Astrocyte of the spinal cord (primary cell): ENCODE results near the gene CFAP58.

Experiments used
- DNase-seq: peaks from one replicate; pipeline ENCODE4 v3.0.0; 2011; ENCODE audit warnings: low read depth, low spot score
- H3K4me3 ChIP-seq: 2 replicates; pipeline ENCODE4 v1.5.1; 2011; ENCODE audit warnings: low read depth, mild to moderate bottlenecking, low read length, moderate library complexity
- in situ Hi-C: cut with HindIII; loops from 2 replicates; pipeline ENCODE4 v1.10.0; 2017; ENCODE audit warnings: low sequenced_read_pairs
- TF ChIP-seq, protein P1 (sequence below): IDR thresholded peaks from 2 replicates; pipeline ENCODE4 v1.5.1; 2012; ENCODE audit warnings: low read depth, mild to moderate bottlenecking, low read length, inconsistent platforms

CFAP58 gene

DNA sequence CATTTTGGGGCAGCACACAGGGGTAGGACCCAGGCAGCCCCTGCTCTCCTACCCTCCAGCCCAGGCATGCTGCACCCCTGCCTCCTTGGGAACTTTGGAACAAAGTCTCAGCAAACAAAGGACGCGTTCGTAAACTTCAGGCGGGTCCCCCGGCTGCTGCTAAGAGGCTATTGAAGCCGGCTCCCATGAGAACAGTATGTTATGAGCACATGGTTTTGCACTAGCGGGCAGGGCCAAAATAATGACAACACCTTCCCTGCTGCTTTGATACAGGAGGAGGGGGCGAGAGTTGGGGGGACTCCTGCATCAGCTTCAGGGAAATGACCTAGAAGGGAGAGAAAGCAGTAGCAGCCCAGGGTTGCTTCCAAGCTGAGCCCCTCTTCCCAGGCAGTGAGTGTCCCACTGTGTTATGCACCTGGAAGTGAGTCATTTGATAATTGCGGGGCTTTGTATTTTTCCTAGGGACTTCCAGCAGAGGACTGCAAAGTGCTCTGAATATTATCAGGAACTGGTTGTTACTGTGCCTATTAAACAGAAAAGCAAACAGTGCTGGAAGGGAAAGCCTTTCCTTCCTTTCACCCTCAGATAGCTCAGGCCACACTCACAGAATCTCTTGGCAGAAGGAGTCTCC is 22.3 kb upstream of the CFAP58 start:
- TF ChIP-seq, protein P1, sequence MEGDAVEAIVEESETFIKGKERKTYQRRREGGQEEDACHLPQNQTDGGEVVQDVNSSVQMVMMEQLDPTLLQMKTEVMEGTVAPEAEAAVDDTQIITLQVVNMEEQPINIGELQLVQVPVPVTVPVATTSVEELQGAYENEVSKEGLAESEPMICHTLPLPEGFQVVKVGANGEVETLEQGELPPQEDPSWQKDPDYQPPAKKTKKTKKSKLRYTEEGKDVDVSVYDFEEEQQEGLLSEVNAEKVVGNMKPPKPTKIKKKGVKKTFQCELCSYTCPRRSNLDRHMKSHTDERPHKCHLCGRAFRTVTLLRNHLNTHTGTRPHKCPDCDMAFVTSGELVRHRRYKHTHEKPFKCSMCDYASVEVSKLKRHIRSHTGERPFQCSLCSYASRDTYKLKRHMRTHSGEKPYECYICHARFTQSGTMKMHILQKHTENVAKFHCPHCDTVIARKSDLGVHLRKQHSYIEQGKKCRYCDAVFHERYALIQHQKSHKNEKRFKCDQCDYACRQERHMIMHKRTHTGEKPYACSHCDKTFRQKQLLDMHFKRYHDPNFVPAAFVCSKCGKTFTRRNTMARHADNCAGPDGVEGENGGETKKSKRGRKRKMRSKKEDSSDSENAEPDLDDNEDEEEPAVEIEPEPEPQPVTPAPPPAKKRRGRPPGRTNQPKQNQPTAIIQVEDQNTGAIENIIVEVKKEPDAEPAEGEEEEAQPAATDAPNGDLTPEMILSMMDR: no peak
- in situ Hi-C loops: no loop called here
- peak; percentile 91 for DNase-seq
- H3K4me3 ChIP-seq: no peak overlapping the region

DNA sequence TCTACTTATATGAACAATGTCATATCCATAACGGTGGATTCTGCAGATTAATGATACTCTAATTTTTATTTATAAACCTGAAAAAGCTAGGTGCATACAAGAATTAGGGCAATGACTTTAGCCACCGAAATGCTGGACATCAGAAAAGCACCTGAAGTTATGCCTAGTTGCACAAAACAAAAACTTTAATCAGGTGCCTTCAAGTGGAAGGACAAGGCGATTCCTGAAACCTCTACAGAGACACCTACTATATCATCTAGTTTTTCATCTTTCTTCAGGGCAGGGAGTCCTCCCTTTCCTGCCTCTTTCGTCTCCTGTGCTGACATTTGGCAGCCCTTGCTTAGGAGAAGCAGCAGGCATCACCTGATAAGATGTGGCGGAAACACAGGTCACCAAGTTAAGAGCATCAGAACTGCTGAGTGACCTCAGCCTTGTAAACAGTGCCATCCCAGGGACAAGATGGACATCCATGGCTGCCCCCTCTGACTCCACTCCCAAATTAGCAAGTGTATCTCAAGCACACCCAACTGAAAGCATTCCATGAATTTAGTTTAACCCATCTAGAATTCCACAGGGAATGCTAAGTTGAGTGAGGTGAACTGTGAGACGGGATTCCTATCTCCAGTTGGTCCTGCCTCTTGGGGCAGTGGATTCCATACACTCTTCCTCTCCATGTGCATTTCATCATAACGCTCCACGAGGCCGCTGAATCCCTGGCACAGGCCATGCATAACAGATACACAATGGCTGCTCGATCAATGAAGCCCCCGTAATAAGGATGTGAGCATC is 21.2 kb upstream of the CFAP58 start:
- in situ Hi-C loops: no loop called here
- peak; percentile 30 for DNase-seq
- TF ChIP-seq, protein P1: no peak
- no peak overlapping the region for H3K4me3 ChIP-seq

DNA sequence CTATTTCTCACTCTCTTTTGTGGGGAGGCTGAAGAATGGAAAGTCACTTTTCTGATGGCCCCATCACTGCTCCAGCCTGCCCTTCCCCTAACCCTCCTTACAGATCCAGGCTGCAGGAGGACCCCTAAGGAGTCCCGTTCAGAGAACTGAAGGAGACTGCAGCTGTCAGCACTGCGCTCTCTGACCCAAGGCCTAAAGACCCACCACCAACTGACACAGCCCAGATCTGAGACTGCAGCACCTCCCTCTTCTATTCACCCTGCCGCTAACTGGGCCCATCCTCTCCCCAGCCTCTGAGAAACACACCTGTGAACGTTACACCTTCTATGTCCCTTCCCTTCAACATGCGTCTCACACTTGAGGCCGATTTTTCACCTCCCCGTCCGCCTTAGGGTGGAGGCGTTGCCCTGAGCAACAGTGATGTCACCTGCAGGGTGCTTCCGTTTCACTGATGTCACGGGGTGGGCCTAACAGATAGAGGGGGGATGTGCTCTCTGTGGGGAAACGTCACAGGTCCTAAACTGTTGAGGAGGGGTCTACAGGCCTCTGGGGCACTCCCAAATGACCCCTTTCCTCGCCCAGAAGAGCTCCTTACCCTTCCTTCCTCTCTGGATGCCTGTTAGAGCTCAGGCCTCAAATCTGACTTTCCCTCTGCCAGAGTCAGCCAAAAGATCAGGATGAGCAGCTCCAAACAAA is 20.5 kb upstream of the CFAP58 start:
- no peak overlapping the region for H3K4me3 ChIP-seq
- in situ Hi-C loops: no loop called here
- DNase-seq: peak; percentile 43
- TF ChIP-seq, protein P1: no peak

DNA sequence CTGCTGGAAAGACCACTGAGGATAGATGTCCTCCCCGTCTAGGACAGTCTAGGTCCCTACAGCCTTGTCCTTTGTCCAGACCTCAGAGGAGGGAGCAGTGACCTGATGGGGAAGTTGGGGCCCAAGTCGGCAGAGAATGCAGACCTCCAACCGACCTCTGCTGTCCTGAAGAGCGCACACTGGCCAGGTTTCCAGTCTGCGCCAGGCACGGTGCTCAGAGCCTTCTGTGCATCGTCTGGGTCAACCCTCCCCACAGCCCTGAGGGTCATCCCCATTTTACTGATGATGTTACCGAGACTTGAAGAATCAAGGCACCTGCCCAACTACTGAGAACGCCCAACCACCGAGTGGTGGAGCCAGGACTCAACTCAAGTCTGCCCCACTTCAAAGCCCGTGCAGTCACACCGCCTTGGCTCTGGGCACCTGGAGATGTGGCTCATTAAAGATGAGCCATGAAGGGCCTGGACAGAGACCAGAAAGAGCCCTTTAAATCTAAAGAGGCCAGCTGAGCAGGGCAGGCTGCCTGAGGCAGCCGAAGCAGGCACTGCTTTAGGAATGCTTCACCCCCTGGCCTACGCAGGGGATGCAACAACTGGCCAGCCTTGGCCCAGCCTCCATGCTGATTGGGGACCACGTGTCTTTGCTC is 19.8 kb upstream of the CFAP58 start:
- no peak overlapping the region for H3K4me3 ChIP-seq

DNA sequence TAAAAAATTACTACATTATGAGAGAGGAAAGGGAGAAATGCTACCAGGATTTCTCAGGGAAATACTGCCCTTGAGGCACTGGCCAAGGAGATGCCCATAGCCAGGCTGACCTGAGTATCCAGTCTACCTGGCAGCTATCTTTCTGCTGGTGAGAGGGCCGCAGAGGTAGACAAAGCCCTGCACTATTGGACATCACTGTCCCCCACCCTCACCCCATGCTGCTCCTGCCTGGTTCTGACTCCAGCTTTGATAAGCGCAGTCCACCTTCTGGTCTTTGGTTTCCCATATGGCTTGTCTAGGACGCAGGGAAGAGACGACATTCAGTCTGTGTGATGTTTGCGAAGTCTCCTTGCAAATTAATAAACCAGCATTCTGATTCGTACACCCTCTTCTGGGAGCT is 19.1 kb upstream of the CFAP58 start:
- H3K4me3 ChIP-seq: no peak overlapping the region
- no peak for DNase-seq
- TF ChIP-seq, protein P1: no peak
- in situ Hi-C loops: no loop called here

More for the DNA sequence above, 19.8 kb upstream of the CFAP58 start:
- in situ Hi-C loops: no loop called here
- peak; percentile 18 for DNase-seq
- TF ChIP-seq, protein P1: no peak

DNA sequence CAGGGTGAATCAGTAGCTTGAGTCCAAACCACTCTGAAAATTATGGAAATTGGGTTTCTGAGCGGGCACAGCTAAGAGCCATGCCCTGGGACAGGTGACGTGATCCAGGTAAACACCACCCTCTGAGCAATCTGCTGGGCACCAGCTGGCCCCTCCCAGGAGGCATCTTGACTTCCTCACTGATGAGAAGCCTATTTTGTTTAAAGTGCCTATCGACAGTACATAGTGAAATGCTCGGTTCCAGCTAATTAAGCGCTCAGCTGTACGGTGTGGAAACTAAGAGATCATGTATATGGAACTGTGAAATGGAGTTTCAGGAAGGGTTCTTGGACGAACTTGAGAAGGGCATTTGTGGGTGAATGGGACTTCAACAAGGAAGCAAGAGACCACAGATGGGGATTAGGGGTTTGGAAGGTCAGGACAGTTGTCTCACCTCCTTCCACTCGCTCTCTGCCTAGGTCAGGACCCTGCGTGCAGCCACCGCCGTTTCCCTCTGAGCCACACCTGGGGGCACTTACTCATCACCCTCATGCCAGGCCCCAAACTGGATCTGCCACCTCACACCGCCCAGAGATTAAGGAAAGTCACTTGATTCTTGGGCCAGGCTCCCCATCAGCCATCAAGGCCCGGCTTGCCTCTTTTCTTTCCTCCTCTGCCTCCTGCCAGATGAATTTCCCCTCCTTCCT is 18.5 kb upstream of the CFAP58 start:
- in situ Hi-C loops: no loop called here
- DNase-seq: peak; percentile 20
- TF ChIP-seq, protein P1: no peak
- no peak overlapping the region for H3K4me3 ChIP-seq
